ENCODE measurements around the gene CFAP52.

Gene CFAP52

GRCh38 chr17:9666461-9667050, 90.1 kb downstream of the CFAP52 start:
- TF ChIP-seq POLR2AphosphoS5 (IDR thresholded peaks at IDR 0.05; ENCODE audit: low read depth, low read length) (no peak), SIN3A (IDR thresholded peaks at IDR 0.05; ENCODE audit: borderline replicate concordance, insufficient read depth, low read length) (no peak), TAF1 (IDR thresholded peaks at IDR 0.05; ENCODE audit: borderline replicate concordance, insufficient read depth, low read length) (no peak), FOXP2 (optimal IDR thresholded peaks at IDR 0.05; ENCODE audit: borderline replicate concordance, extremely low read depth, extremely low read length, insufficient read depth) (no peak)
- TF ChIP-seq, protein P1, sequence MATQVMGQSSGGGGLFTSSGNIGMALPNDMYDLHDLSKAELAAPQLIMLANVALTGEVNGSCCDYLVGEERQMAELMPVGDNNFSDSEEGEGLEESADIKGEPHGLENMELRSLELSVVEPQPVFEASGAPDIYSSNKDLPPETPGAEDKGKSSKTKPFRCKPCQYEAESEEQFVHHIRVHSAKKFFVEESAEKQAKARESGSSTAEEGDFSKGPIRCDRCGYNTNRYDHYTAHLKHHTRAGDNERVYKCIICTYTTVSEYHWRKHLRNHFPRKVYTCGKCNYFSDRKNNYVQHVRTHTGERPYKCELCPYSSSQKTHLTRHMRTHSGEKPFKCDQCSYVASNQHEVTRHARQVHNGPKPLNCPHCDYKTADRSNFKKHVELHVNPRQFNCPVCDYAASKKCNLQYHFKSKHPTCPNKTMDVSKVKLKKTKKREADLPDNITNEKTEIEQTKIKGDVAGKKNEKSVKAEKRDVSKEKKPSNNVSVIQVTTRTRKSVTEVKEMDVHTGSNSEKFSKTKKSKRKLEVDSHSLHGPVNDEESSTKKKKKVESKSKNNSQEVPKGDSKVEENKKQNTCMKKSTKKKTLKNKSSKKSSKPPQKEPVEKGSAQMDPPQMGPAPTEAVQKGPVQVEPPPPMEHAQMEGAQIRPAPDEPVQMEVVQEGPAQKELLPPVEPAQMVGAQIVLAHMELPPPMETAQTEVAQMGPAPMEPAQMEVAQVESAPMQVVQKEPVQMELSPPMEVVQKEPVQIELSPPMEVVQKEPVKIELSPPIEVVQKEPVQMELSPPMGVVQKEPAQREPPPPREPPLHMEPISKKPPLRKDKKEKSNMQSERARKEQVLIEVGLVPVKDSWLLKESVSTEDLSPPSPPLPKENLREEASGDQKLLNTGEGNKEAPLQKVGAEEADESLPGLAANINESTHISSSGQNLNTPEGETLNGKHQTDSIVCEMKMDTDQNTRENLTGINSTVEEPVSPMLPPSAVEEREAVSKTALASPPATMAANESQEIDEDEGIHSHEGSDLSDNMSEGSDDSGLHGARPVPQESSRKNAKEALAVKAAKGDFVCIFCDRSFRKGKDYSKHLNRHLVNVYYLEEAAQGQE (IDR thresholded peaks at IDR 0.05; ENCODE audit: insufficient read depth in 1 of 2, low read depth in 2 of 2, low read length in 2 of 2): no peak

DNA sequence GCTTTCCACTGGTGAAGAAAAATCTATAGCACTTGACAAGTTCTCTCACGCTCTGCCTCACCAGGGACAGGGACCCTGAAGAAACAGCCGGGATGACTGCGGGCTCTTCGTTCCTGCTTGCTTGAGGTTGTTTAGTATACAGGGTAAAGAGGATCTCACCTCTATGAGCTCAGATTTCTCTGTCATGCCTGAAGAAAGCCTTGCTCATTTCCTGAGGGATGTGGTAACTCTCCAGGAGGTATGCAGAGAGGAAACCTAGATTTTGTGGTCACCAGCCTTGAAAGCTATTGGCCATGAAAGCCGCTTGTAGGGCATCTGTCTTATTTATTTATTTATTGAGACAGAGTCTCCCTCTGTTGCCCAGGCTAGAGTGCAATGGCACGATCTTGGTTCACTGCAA, 92.1 kb downstream of the CFAP52 start:
- TF ChIP-seq FOXP2 (optimal IDR thresholded peaks at IDR 0.05; ENCODE audit: borderline replicate concordance, extremely low read depth, extremely low read length, insufficient read depth) (no peak), SIN3A (IDR thresholded peaks at IDR 0.05; ENCODE audit: borderline replicate concordance, insufficient read depth, low read length) (no peak), POLR2AphosphoS5 (IDR thresholded peaks at IDR 0.05; ENCODE audit: low read depth, low read length) (no peak), TAF1 (IDR thresholded peaks at IDR 0.05; ENCODE audit: borderline replicate concordance, insufficient read depth, low read length) (no peak)
- TF ChIP-seq, protein P1 (IDR thresholded peaks at IDR 0.05; ENCODE audit: insufficient read depth in 1 of 2, low read depth in 2 of 2, low read length in 2 of 2): no peak

- TF ChIP-seq, protein P1 (IDR thresholded peaks at IDR 0.05; ENCODE audit: insufficient read depth in 1 of 2, low read depth in 2 of 2, low read length in 2 of 2): no peak
- no peak for TF ChIP-seq POLR2AphosphoS5 (IDR thresholded peaks at IDR 0.05; ENCODE audit: low read depth, low read length)
- TF ChIP-seq TAF1 (IDR thresholded peaks at IDR 0.05; ENCODE audit: borderline replicate concordance, insufficient read depth, low read length): no peak
- no peak for TF ChIP-seq SIN3A (IDR thresholded peaks at IDR 0.05; ENCODE audit: borderline replicate concordance, insufficient read depth, low read length)
- TF ChIP-seq FOXP2 (optimal IDR thresholded peaks at IDR 0.05; ENCODE audit: borderline replicate concordance, extremely low read depth, extremely low read length, insufficient read depth): no peak
These were observed 93.1 kb downstream of the CFAP52 start for GRCh38 chr17:9669551-9670008.

DNA sequence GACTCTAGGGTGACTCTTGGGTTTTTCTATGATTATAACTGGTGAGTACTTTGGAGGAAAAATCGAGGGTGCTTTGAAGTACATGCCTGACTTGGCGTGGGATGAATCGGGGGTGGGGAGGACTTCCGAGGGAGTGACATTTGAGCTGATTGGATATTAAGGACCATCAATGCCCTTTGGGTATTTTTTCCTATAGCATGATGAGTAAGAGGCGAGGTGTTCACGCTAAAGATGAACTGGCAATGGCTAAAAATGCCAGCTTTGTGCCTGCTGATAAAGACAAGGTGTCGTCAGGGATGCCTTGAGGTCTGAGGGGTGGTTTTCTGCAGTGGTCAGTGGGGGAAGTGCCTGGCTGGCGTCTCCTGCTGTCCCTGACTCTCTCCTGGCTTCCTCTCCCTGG, 94.2 kb downstream of the CFAP52 start:
- TF ChIP-seq TAF1 (IDR thresholded peaks at IDR 0.05; ENCODE audit: borderline replicate concordance, insufficient read depth, low read length): no peak

DNA sequence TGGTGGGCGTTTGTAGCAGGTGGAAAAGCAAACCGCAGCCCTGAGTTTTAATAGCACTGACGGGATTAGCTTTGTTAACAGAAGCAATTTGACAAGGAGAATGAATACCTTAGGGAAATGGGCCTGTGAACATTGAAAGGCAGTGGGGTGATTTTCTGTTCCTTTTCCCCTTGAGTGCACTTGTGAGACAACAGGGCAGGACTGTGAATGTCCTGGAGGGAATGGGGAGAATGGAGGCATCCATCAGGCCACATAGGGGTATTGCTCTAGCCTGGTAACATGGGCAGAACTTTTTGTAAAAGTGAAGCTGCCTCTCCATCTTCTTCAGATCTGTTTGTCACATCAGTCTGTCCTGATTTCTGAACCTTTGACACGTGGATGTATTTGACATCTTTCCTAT, 95.1 kb downstream of the CFAP52 start:
- TF ChIP-seq SIN3A (IDR thresholded peaks at IDR 0.05; ENCODE audit: borderline replicate concordance, insufficient read depth, low read length) (no peak), FOXP2 (optimal IDR thresholded peaks at IDR 0.05; ENCODE audit: borderline replicate concordance, extremely low read depth, extremely low read length, insufficient read depth) (no peak), POLR2AphosphoS5 (IDR thresholded peaks at IDR 0.05; ENCODE audit: low read depth, low read length) (no peak), TAF1 (IDR thresholded peaks at IDR 0.05; ENCODE audit: borderline replicate concordance, insufficient read depth, low read length) (no peak)
- TF ChIP-seq, protein P1 (IDR thresholded peaks at IDR 0.05; ENCODE audit: insufficient read depth in 1 of 2, low read depth in 2 of 2, low read length in 2 of 2): no peak

Measured in PFSK-1 (cell line).